ENCODE data around the gene TAOK3.

- TF ChIP-seq EZH2 (IDR thresholded peaks at IDR 0.05) (no peak), POLR2AphosphoS5 (IDR thresholded peaks at IDR 0.05; ENCODE audit: borderline replicate concordance, low read depth, low read length) (no peak), FOXP2 (optimal IDR thresholded peaks at IDR 0.05; ENCODE audit: control extremely low read depth, extremely low read length, insufficient read depth) (no peak)
These were observed 189.0 kb downstream of the TAOK3 start for GRCh38 chr12:118183711-118184110.
